Body of pancreas (tissue), 4 donors: ENCODE measurements around the gene MXD4. TPM values are rescaled to one million over a fixed set of nuclear protein-coding genes. Genes with fewer than 3 reads are reported as not detected.
"Not testable (repeated sequence)": the region's sequence is repeated elsewhere in the genome, so short reads cannot be mapped to it uniquely, and the experiment has no call there.

Source experiments
- ATAC-seq: fragments of 150-250 bp; one replicate; pipeline ENCODE4 v1.9.1; 2016
- DNase-seq, 4 donors: peaks; one replicate each; pipeline ENCODE4 v3.0.0-alpha.2; 2019
- H3K27ac ChIP-seq, 4 donors: fragments of 200-600 bp; sonication (generic); 1 replicate in 3 of 4; 2 replicates in 1 of 4; pipeline versions ENCODE4 v1.5.1 to v1.6.1; 2016 to 2019; ENCODE audit warnings: mild to moderate bottlenecking in 1 of 4, mixed read lengths in 1 of 4, moderate library complexity in 1 of 4
- H3K27me3 ChIP-seq, 2 donors: fragments of 200-600 bp; sonication (generic); one replicate each; pipeline ENCODE4 v1.6.0; 2016; ENCODE audit warnings: mild to moderate bottlenecking in 1 of 2
- H3K36me3 ChIP-seq, 2 donors: fragments of 200-600 bp; sonication (generic); replicated peaks in 1 of 2; 2 replicates each; pipeline ENCODE4 v1.5.1; 2016; ENCODE audit warnings: low read depth in 2 of 2; ENCODE audit not compliant: insufficient read depth in 1 of 2
- H3K4me1 ChIP-seq: fragments of 200-600 bp; sonication (generic); one replicate; pipeline ENCODE4 v1.6.0; 2016
- H3K4me3 ChIP-seq, 2 donors: fragments of 200-600 bp; sonication (generic); 1 replicate in 1 of 2; 2 replicates in 1 of 2; pipeline ENCODE4 v1.5.1; 2016 to 2019
- H3K9me3 ChIP-seq, 3 donors: fragments of 200-600 bp; sonication (generic); 1 replicate in 2 of 3; 2 replicates in 1 of 3; pipeline ENCODE4 v1.5.1; 2016
- POLR2A ChIP-seq, 3 donors: fragments of 450-650 bp; IDR thresholded peaks; one replicate each; pipeline ENCODE4 v1.6.1; 2016; ENCODE audit warnings: antibody characterized with exemption in 3 of 3, mild to moderate bottlenecking in 2 of 3
- WGBS, 2 donors: methylation state at CpG; one replicate each; pipeline ENCODE4 v1.1.5; 2017; 5-methylcytosine and 5-hydroxymethylcytosine counted together
- intact Hi-C: fragments of 100-400 bp; cut with DNase I; formaldehyde crosslinking; loops from one replicate; pipeline ENCODE4 v1.15.1; 2023
- total RNA-seq, 2 donors: library from RNA; depleted of rRNA; stranded (reverse); fragments of >200 nt; gene quantifications; one replicate each; pipeline ENCODE4 v1.1.0, GENCODE V29; 2016
- TF ChIP-seq, protein P1 (sequence below), 7 experiments: fragments of 450-650 bp in 4 of 7; fragments of 200-600 bp in 3 of 7; sonication (generic) in 3 of 7; IDR thresholded peaks; one replicate each; pipeline ENCODE4 v1.5.1; 2016 to 2019; ENCODE audit warnings: antibody characterized with exemption in 7 of 7

MXD4 gene
- total RNA-seq, 2 donors from 2014 or later, result 40.7 to 45.5 TPM

DNA sequence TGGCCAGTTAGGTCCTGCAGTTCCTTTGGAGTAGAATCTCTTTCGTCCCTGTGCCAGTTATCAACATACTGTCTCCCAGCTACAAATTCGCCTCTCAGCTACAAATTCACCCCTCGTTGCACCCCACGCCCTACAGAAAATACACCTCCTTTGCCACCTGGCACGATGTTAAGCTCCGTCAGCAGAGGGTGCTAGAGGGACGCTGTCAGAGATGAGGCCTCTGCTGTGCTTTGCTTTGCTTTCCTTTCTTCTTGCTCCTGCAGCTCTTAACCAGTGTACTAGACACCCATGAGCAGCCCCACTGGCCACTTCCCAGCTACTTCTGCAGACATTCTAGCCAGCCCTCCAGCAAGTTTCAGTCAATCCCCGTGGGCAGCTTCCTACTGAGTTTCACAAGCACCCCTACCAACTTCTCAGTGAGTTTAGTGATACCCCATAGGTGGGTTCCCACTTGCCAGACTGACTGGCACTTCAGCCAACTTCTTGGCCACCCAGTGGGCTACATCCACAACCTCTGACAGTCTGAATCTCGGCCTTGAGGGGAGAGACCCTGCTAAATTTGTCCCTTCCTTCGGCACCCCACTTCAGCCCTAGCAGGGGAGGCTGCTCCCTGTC is 41.8 kb downstream of the MXD4 start:
- TF ChIP-seq POLR2A (IDR thresholded peaks at IDR 0.05), result no peak
- TF ChIP-seq, protein P1, sequence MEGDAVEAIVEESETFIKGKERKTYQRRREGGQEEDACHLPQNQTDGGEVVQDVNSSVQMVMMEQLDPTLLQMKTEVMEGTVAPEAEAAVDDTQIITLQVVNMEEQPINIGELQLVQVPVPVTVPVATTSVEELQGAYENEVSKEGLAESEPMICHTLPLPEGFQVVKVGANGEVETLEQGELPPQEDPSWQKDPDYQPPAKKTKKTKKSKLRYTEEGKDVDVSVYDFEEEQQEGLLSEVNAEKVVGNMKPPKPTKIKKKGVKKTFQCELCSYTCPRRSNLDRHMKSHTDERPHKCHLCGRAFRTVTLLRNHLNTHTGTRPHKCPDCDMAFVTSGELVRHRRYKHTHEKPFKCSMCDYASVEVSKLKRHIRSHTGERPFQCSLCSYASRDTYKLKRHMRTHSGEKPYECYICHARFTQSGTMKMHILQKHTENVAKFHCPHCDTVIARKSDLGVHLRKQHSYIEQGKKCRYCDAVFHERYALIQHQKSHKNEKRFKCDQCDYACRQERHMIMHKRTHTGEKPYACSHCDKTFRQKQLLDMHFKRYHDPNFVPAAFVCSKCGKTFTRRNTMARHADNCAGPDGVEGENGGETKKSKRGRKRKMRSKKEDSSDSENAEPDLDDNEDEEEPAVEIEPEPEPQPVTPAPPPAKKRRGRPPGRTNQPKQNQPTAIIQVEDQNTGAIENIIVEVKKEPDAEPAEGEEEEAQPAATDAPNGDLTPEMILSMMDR (IDR thresholded peaks at IDR 0.05), result peak; percentile 47 to 90 (median 80)
- intact Hi-C loops, result no loop called here
- peak; percentile 78 to 83 (median 82) for DNase-seq
- peaks cover 13% of the 10 kb centered on the region for H3K4me1 ChIP-seq
- no peaks in the 10 kb centered on the region for H3K36me3 ChIP-seq
- H3K9me3 ChIP-seq, result no peaks in the 10 kb centered on the region
- ATAC-seq, result peak; percentile 85
- no peaks in the 10 kb centered on the region for H3K27me3 ChIP-seq
- no peak overlapping the region for H3K4me3 ChIP-seq
- WGBS, 2 donors, result 10 to 13% methylated on average over 10 of the region's 10 CpGs
- no peak overlapping the region for H3K27ac ChIP-seq

GRCh38 chr4:2219233-2219760 is 42.6 kb downstream of the MXD4 start:
- no peak for TF ChIP-seq POLR2A (IDR thresholded peaks at IDR 0.05)
- TF ChIP-seq, protein P1 (IDR thresholded peaks at IDR 0.05), result no peak
- Histone ChIP-seq H3K4me1 (peaks cover 13% of the 10 kb centered on the region), H3K27me3 (no peaks in the 10 kb centered on the region), H3K36me3 (no peaks in the 10 kb centered on the region), H3K27ac (no peak overlapping the region), H3K9me3 (no peaks in the 10 kb centered on the region), H3K4me3 (no peak overlapping the region)
- no peak for ATAC-seq
- WGBS, 2 donors, result 87 to 91% methylated on average over 6 of the region's 6 CpGs
- no peak for DNase-seq
- intact Hi-C loops, result loop anchor here (10.0 kb wide), 1 partner anchor 226 kb away; no protein-coding TSS in a partner anchor

DNA sequence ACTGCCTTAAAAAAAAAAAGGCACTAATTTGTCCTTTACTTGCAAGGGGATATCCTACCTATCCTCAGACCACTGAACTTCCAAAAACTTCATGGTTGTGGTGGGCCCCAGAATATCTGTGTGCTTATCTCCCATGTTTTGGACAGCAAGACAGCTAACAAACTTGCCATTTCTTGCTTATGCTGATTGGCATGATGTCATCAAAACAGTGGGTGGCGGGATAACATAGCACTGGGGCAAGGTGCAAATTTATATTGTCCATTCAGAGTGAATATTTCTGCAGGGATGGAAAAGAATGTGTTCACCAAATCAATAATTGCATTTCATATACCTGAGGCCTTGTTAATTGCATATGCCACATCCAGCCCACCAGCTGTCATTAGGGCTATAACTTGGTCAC is 43.5 kb downstream of the MXD4 start:
- no peak overlapping the region for H3K27ac ChIP-seq
- H3K4me1 ChIP-seq, result peaks cover 13% of the 10 kb centered on the region
- no peak for TF ChIP-seq POLR2A (IDR thresholded peaks at IDR 0.05)
- TF ChIP-seq, protein P1 (IDR thresholded peaks at IDR 0.05), result no peak
- WGBS, 2 donors, result 88 to 100% methylated on average over 1 of the region's 1 CpG
- ATAC-seq (no peak), DNase-seq (no peak)
- no peaks in the 10 kb centered on the region for H3K9me3 ChIP-seq
- H3K27me3 ChIP-seq, result no peaks in the 10 kb centered on the region
- intact Hi-C loops, result loop anchor here (10.0 kb wide), 1 partner anchor 226 kb away; no protein-coding TSS in a partner anchor
- H3K4me3 ChIP-seq, result no peak overlapping the region
- H3K36me3 ChIP-seq, result no peaks in the 10 kb centered on the region

- H3K4me1 ChIP-seq, result peaks cover 6% of the 10 kb centered on the region
- H3K9me3 ChIP-seq, result no peaks in the 10 kb centered on the region
- ATAC-seq (no peak), DNase-seq (no peak)
- WGBS, 2 donors, result 58 to 75% methylated on average over 3 of the region's 3 CpGs
- H3K27me3 ChIP-seq, result no peaks in the 10 kb centered on the region
- H3K36me3 ChIP-seq, result no peaks in the 10 kb centered on the region
- H3K27ac ChIP-seq, result no peak overlapping the region
- intact Hi-C loops, result loop anchor here (10.0 kb wide), 1 partner anchor 227 kb away; no protein-coding TSS in a partner anchor
- H3K4me3 ChIP-seq, result no peak overlapping the region
- no peak for TF ChIP-seq POLR2A (IDR thresholded peaks at IDR 0.05)
Observed at GRCh38 chr4:2217726-2218125, 44.2 kb downstream of the MXD4 start.

GRCh38 chr4:2212831-2213230 is 49.1 kb downstream of the MXD4 start:
- Histone ChIP-seq H3K27ac (no peak overlapping the region), H3K4me1 (no peaks in the 10 kb centered on the region), H3K4me3 (no peak overlapping the region), H3K36me3 (no peaks in the 10 kb centered on the region), H3K9me3 (no peaks in the 10 kb centered on the region), H3K27me3 (no peaks in the 10 kb centered on the region)
- DNase-seq (no peak), ATAC-seq (no peak)
- 41 to 52% methylated on average over 1 of the region's 1 CpG for WGBS, 2 donors
- intact Hi-C loops, result loop anchor here (10.0 kb wide), 1 partner anchor 232 kb away; no protein-coding TSS in a partner anchor
- TF ChIP-seq, protein P1 (IDR thresholded peaks at IDR 0.05), result no peak
- TF ChIP-seq POLR2A (IDR thresholded peaks at IDR 0.05), result no peak

- H3K4me3 ChIP-seq, H3K36me3 ChIP-seq, H3K27ac ChIP-seq, DNase-seq, ATAC-seq, H3K27me3 ChIP-seq, H3K4me1 ChIP-seq, H3K9me3 ChIP-seq, intact Hi-C loops: not testable (repeated sequence)
- 85 to 91% methylated on average over 1 of the region's 1 CpG for WGBS, 2 donors
Observed at GRCh38 chr4:2202789-2203188, 59.1 kb downstream of the MXD4 start.
